IMR-90 (cell line): ENCODE data around the gene ADGB. TPM values are rescaled to one million over a fixed set of nuclear protein-coding genes. Genes with fewer than 3 reads are reported as not detected.

ENCODE experiments used
- ATAC-seq: fragments of 200-7000 bp; cut with Tn5 transposase; 2 replicates; pipeline ENCODE4 v1.9.1; 2020; ENCODE audit warnings: low read depth, mild to moderate bottlenecking, moderate library complexity
- BruUV-seq: library from RNA; stranded (reverse); fragments of 400-500 nt; replicated peaks from 2 replicates; lab custom pipeline; 2021; lab: Mats Ljungman, UMichigan
- CTCF ChIA-PET: fragments of 300-600 bp; formaldehyde crosslinking; extraction: SDS; loops from one replicate; lab custom pipeline; 2021; ENCODE audit warnings: antibody characterized with exemption; lab: Yijun Ruan, JAX
- POLR2A ChIA-PET: fragments of 300-600 bp; sonication (Branson Sonifier 250); formaldehyde crosslinking; loops from one replicate; lab custom pipeline; 2022; ENCODE audit warnings: antibody characterized with exemption; ENCODE audit not compliant: unreplicated experiment; lab: Charles Lee
- DNase-seq: peaks from one replicate; pipeline ENCODE4 v3.0.0; 2013
- H2AFZ ChIP-seq: replicated peaks from 2 replicates; pipeline ENCODE3; 2013; ENCODE audit warnings: low read length, mild to moderate bottlenecking; ENCODE audit not compliant: poor library complexity
- H2AK5ac ChIP-seq: 2 replicates; pipeline ENCODE4 v1.6.1; 2013; ENCODE audit warnings: low read depth, low read length, inconsistent platforms
- H2AK9ac ChIP-seq: replicated peaks from 2 replicates; pipeline ENCODE3; 2013; ENCODE audit warnings: mild to moderate bottlenecking, low read depth, low read length, moderate library complexity; ENCODE audit not compliant: poor library complexity
- H2BK120ac ChIP-seq: 2 replicates; pipeline ENCODE4 v1.6.1; 2013; ENCODE audit warnings: low read depth, low read length, inconsistent platforms
- H2BK15ac ChIP-seq: 3 replicates; pipeline ENCODE4 v1.6.1; 2013; ENCODE audit warnings: low read depth, low read length, inconsistent platforms
- H2BK20ac ChIP-seq: 2 replicates; pipeline ENCODE4 v1.6.1; 2013; ENCODE audit warnings: low read depth, mild to moderate bottlenecking, inconsistent platforms, low read length, moderate library complexity
- H2BK5ac ChIP-seq: 2 replicates; pipeline ENCODE4 v1.6.1; 2013; ENCODE audit warnings: mild to moderate bottlenecking, low read depth, low read length, inconsistent platforms; ENCODE audit not compliant: poor library complexity, severe bottlenecking
- H3K14ac ChIP-seq: replicated peaks from 2 replicates; pipeline ENCODE4 v1.6.1; 2013; ENCODE audit warnings: low read depth, low read length, inconsistent platforms
- H3K18ac ChIP-seq: 2 replicates; pipeline ENCODE4 v1.6.1; 2013; ENCODE audit warnings: low read depth, low read length, control low read depth
- H3K23ac ChIP-seq: 2 replicates; pipeline ENCODE4 v1.6.1; 2013; ENCODE audit warnings: low read depth, low read length, inconsistent platforms
- H3K27ac ChIP-seq: 2 replicates; pipeline ENCODE4 v1.5.1; 2013; ENCODE audit warnings: mild to moderate bottlenecking, control low read depth, low read length; ENCODE audit not compliant: insufficient read depth
- H3K27me3 ChIP-seq: 2 replicates; pipeline ENCODE4 v1.6.1; 2013; ENCODE audit warnings: low read length; ENCODE audit not compliant: control insufficient read depth, insufficient read depth
- H3K36me3 ChIP-seq: 2 replicates; pipeline ENCODE4 v1.6.1; 2013; ENCODE audit warnings: low read length, mixed read lengths; ENCODE audit not compliant: control insufficient read depth, insufficient read depth
- H3K4ac ChIP-seq: 2 replicates; pipeline ENCODE4 v1.6.1; 2013; ENCODE audit warnings: low read depth, low read length, inconsistent platforms
- H3K4me1 ChIP-seq: 2 replicates; pipeline ENCODE4 v1.6.1; 2013; ENCODE audit warnings: low read length, mixed read lengths; ENCODE audit not compliant: control insufficient read depth, insufficient read depth
- H3K4me2 ChIP-seq: 2 replicates; pipeline ENCODE4 v1.6.1; 2013; ENCODE audit warnings: low read depth, mild to moderate bottlenecking, control low read depth, low read length, moderate library complexity
- H3K4me3 ChIP-seq: 2 replicates; pipeline ENCODE4 v1.5.1; 2013; ENCODE audit warnings: low read depth, mild to moderate bottlenecking, control low read depth, low read length, moderate library complexity; ENCODE audit not compliant: insufficient read depth
- H3K56ac ChIP-seq: 2 replicates; pipeline ENCODE4 v1.6.1; 2013; ENCODE audit warnings: low read length, inconsistent platforms; ENCODE audit not compliant: insufficient read depth; ENCODE audit errors: extremely low read depth
- H3K79me1 ChIP-seq, 2 experiments: 2 replicates each; pipeline ENCODE4 v1.6.1; 2013; ENCODE audit warnings: low read length in 2 of 2, inconsistent platforms in 1 of 2, low read depth in 1 of 2
- H3K9ac ChIP-seq: 2 replicates; pipeline ENCODE4 v1.6.1; 2013; ENCODE audit warnings: low read depth, low read length, control low read depth
- H3K9me1 ChIP-seq: 2 replicates; pipeline ENCODE4 v1.6.1; 2013; ENCODE audit warnings: low read length, inconsistent platforms; ENCODE audit not compliant: insufficient read depth
- H3K9me3 ChIP-seq: 2 replicates; pipeline ENCODE4 v1.6.1; 2013; ENCODE audit warnings: low read length; ENCODE audit not compliant: control insufficient read depth, insufficient read depth
- H4K20me1 ChIP-seq: 2 replicates; pipeline ENCODE4 v1.6.1; 2013; ENCODE audit warnings: low read length, inconsistent platforms; ENCODE audit not compliant: insufficient read depth
- H4K5ac ChIP-seq: 2 replicates; pipeline ENCODE4 v1.6.1; 2013; ENCODE audit warnings: mild to moderate bottlenecking, low read depth, low read length, control low read depth
- H4K8ac ChIP-seq, 2 experiments: 2 replicates each; pipeline ENCODE4 v1.6.1; 2013; ENCODE audit warnings: low read depth in 2 of 2, low read length in 2 of 2, control low read depth in 1 of 2, inconsistent platforms in 1 of 2
- H4K91ac ChIP-seq: 2 replicates; pipeline ENCODE4 v1.6.1; 2013; ENCODE audit warnings: low read depth, low read length, inconsistent platforms; ENCODE audit not compliant: insufficient read depth
- ELK1 ChIP-seq: fragments of 150-350 bp; IDR thresholded peaks from 2 replicates; pipeline ENCODE4 v1.6.1; 2016; ENCODE audit warnings: low read depth, mild to moderate bottlenecking, low read length, moderate library complexity, borderline replicate concordance
- FOS ChIP-seq: fragments of 150-350 bp; IDR thresholded peaks from 2 replicates; pipeline ENCODE4 v1.6.1; 2016; ENCODE audit warnings: low read depth, low read length
- MAFK ChIP-seq: IDR thresholded peaks from 2 replicates; pipeline ENCODE4 v1.6.1; 2012; ENCODE audit warnings: low read depth, low read length, improper control_type of control experiment
- POLR2A ChIP-seq: IDR thresholded peaks from 2 replicates; pipeline ENCODE4 v1.6.1; 2012; ENCODE audit warnings: mild to moderate bottlenecking, low read depth, low read length
- SMC3 ChIP-seq: fragments of 150-350 bp; IDR thresholded peaks from 2 replicates; pipeline ENCODE4 v1.6.1; 2016; ENCODE audit warnings: low read depth, mild to moderate bottlenecking, antibody characterized with exemption, low read length, moderate library complexity
- USF2 ChIP-seq: fragments of 150-350 bp; IDR thresholded peaks from 2 replicates; pipeline ENCODE4 v1.6.1; 2017; ENCODE audit warnings: mild to moderate bottlenecking, antibody characterized with exemption, low read length, low read depth
- dilution Hi-C: fragments of 300-500 bp; cut with HindIII; formaldehyde crosslinking; loops from one replicate; pipeline ENCODE4 v1.14.3; 2018; ENCODE audit warnings: low sequenced_read_pairs; ENCODE audit not compliant: unreplicated experiment
- in situ Hi-C: fragments of 300-500 bp; cut with MboI; formaldehyde crosslinking; loops from 3 replicates; pipeline ENCODE4 v1.14.3; 2019; ENCODE audit warnings: low sequenced_read_pairs, inconsistent platforms, mixed read lengths
- intact Hi-C: fragments of 100-400 bp; cut with micrococcal nuclease; formaldehyde crosslinking; loops from 2 replicates; pipeline ENCODE4 v1.10.0; 2022
- polyA plus RNA-seq, 3 experiments: library from polyadenylated mRNA; depleted of rRNA; stranded (reverse); fragments of >200 nt; gene quantifications; 2 replicates each; pipeline ENCODE4 v1.2.3, GENCODE V29; 2012; ENCODE audit warnings: low replicate concordance in 1 of 3
- total RNA-seq: library from RNA; depleted of rRNA; stranded (reverse); fragments of >200 nt; gene quantifications from 2 replicates; pipeline ENCODE4 v1.2.3, GENCODE V29; 2012

Gene ADGB
- total and polyA plus RNA-seq, 2 of the 4 experiments (the other 2 are of a cell fraction): not detected

- no peak overlapping the region for H2AK5ac ChIP-seq
- no TSS peak for BruUV-seq
- H3K36me3 ChIP-seq: no peaks in the 10 kb centered on the region
- H3K9me3 ChIP-seq: no peaks in the 10 kb centered on the region
- no peak overlapping the region for H3K4me2 ChIP-seq
- peaks cover 3% of the 10 kb centered on the region; the same call in 1 of the 2 replicates for H3K27me3 ChIP-seq
- no peak overlapping the region for H2AK9ac ChIP-seq
- no peak overlapping the region for H3K9ac ChIP-seq
- CTCF ChIA-PET: no interaction called here
- H4K8ac ChIP-seq: no peak overlapping the region
- no peak overlapping the region for H3K18ac ChIP-seq
- no peak overlapping the region for H3K56ac ChIP-seq
- no peaks in the 10 kb centered on the region for H4K20me1 ChIP-seq
- dilution Hi-C loops: no loop called here
- intact Hi-C loops: no loop called here
- ATAC-seq: no peak
- no peaks in the 10 kb centered on the region for H3K79me1 ChIP-seq
- no peak overlapping the region for H4K91ac ChIP-seq
- H4K5ac ChIP-seq: no peak overlapping the region
- no peak overlapping the region for H3K23ac ChIP-seq
- no peak overlapping the region for H2BK120ac ChIP-seq
- H2AFZ ChIP-seq: no peak overlapping the region
- DNase-seq: no peak
- no peak overlapping the region for H3K4me3 ChIP-seq
- no peaks in the 10 kb centered on the region for H3K4me1 ChIP-seq
- no peak overlapping the region for H3K14ac ChIP-seq
- no peak overlapping the region for H2BK20ac ChIP-seq
- no peak overlapping the region for H3K4ac ChIP-seq
- no peak overlapping the region for H2BK5ac ChIP-seq
- no peak overlapping the region for H3K27ac ChIP-seq
- TF ChIP-seq USF2 (no peak), SMC3 (no peak), POLR2A (no peak), FOS (no peak), ELK1 (no peak), MAFK (no peak)
- no peaks in the 10 kb centered on the region for H3K9me1 ChIP-seq
- POLR2A ChIA-PET: no interaction called here
- in situ Hi-C loops: no loop called here
- no peak overlapping the region for H2BK15ac ChIP-seq
Measured at GRCh38 chr6:146592451-146592850, 6.3 kb upstream of the ADGB start.
